ENCODE results near the gene FGF22. TPM values are rescaled to one million over a fixed set of nuclear protein-coding genes. Genes with fewer than 3 reads are reported as not detected.

The FGF22 gene
- total and polyA plus RNA-seq, 2 donors, result 0.25 TPM; not detected in 1

- Histone ChIP-seq H3K4me1 (ENCODE audit: control insufficient read depth in 2 of 2, insufficient read depth in 2 of 2, low read length in 2 of 2) (peaks cover 5 to 20% of the 10 kb centered on the region in 2 donors), H3K36me3 (ENCODE audit: control insufficient read depth in 2 of 2, insufficient read depth in 2 of 2, low read length in 1 of 2) (no peaks in the 10 kb centered on the region), H3K4me3 (ENCODE audit: low read length in 2 of 2) (peak overlapping the region; percentile 29 to 71), H3K27ac (ENCODE audit: low read depth in 1 of 2, low read length in 1 of 2) (peak overlapping the region in 1 of 2 donors; percentile 74), H3K9me3 (ENCODE audit: control insufficient read depth in 2 of 2, insufficient read depth in 1 of 2, low read length in 1 of 2) (peaks cover 0 to 3% of the 10 kb centered on the region in 2 donors), H3K27me3 (ENCODE audit: control insufficient read depth in 2 of 2, insufficient read depth in 1 of 2, low read length in 1 of 2) (peaks cover 33 to 50% of the 10 kb centered on the region in 2 donors)
- peak in 2 of 9 donors; percentile 18 to 39 for DNase-seq (ENCODE audit: low read depth in 6 of 9, low spot score in 9 of 9)
- WGBS, result 6% methylated on average over 69 of the region's 69 CpGs
Measured at GRCh38 chr19:679418-680286, 40.0 kb downstream of the FGF22 start.

GRCh38 chr19:680287-681028, 40.8 kb downstream of the FGF22 start:
- Histone ChIP-seq H3K4me1 (ENCODE audit: control insufficient read depth in 2 of 2, insufficient read depth in 2 of 2, low read length in 2 of 2) (peaks cover 5 to 20% of the 10 kb centered on the region in 2 donors), H3K9me3 (ENCODE audit: control insufficient read depth in 2 of 2, insufficient read depth in 1 of 2, low read length in 1 of 2) (peaks cover 0 to 3% of the 10 kb centered on the region in 2 donors)
- WGBS, result under 1% methylated on average over 70 of the region's 70 CpGs

GRCh38 chr19:681029-682019, 41.6 kb downstream of the FGF22 start:
- DNase-seq (ENCODE audit: low read depth in 6 of 9, low spot score in 9 of 9), result peak in 2 of 9 donors; percentile 29 to 81
- Histone ChIP-seq H3K9me3 (ENCODE audit: control insufficient read depth in 2 of 2, insufficient read depth in 1 of 2, low read length in 1 of 2) (peaks cover 0 to 3% of the 10 kb centered on the region in 2 donors), H3K4me1 (ENCODE audit: control insufficient read depth in 2 of 2, insufficient read depth in 2 of 2, low read length in 2 of 2) (peaks cover 5 to 20% of the 10 kb centered on the region in 2 donors), H3K27me3 (ENCODE audit: control insufficient read depth in 2 of 2, insufficient read depth in 1 of 2, low read length in 1 of 2) (peaks cover 17 to 34% of the 10 kb centered on the region in 2 donors), H3K27ac (ENCODE audit: low read depth in 1 of 2, low read length in 1 of 2) (peak overlapping the region in 1 of 2 donors; percentile 86), H3K36me3 (ENCODE audit: control insufficient read depth in 2 of 2, insufficient read depth in 2 of 2, low read length in 1 of 2) (no peaks in the 10 kb centered on the region), H3K4me3 (ENCODE audit: low read length in 2 of 2) (peak overlapping the region in 1 of 2 donors; percentile 71)
- WGBS, result 27% methylated on average over 54 of the region's 54 CpGs

More at GRCh38 chr19:680287-681028, 40.8 kb downstream of the FGF22 start:
- Histone ChIP-seq H3K36me3 (ENCODE audit: control insufficient read depth in 2 of 2, insufficient read depth in 2 of 2, low read length in 1 of 2) (no peaks in the 10 kb centered on the region), H3K27ac (ENCODE audit: low read depth in 1 of 2, low read length in 1 of 2) (peak overlapping the region; percentile 74 to 86), H3K4me3 (ENCODE audit: low read length in 2 of 2) (peak overlapping the region; percentile 47 to 71), H3K27me3 (ENCODE audit: control insufficient read depth in 2 of 2, insufficient read depth in 1 of 2, low read length in 1 of 2) (peaks cover 26 to 42% of the 10 kb centered on the region in 2 donors)
- peak; percentile 80 to 97 (median 92) for DNase-seq (ENCODE audit: low read depth in 6 of 9, low spot score in 9 of 9)

GRCh38 chr19:682678-683320, 43.1 kb downstream of the FGF22 start:
- Histone ChIP-seq H3K4me1 (ENCODE audit: control insufficient read depth in 2 of 2, insufficient read depth in 2 of 2, low read length in 2 of 2) (peaks cover 5 to 20% of the 10 kb centered on the region in 2 donors), H3K36me3 (ENCODE audit: control insufficient read depth in 2 of 2, insufficient read depth in 2 of 2, low read length in 1 of 2) (no peaks in the 10 kb centered on the region), H3K4me3 (ENCODE audit: low read length in 2 of 2) (no peak overlapping the region), H3K27me3 (ENCODE audit: control insufficient read depth in 2 of 2, insufficient read depth in 1 of 2, low read length in 1 of 2) (peaks cover 5 to 20% of the 10 kb centered on the region in 2 donors), H3K27ac (ENCODE audit: low read depth in 1 of 2, low read length in 1 of 2) (no peak overlapping the region), H3K9me3 (ENCODE audit: control insufficient read depth in 2 of 2, insufficient read depth in 1 of 2, low read length in 1 of 2) (peaks cover 0 to 3% of the 10 kb centered on the region in 2 donors)
- 95% methylated on average over 25 of the region's 25 CpGs for WGBS
- DNase-seq (ENCODE audit: low read depth in 6 of 9, low spot score in 9 of 9), result no peak

- DNase-seq (ENCODE audit: low read depth in 6 of 9, low spot score in 9 of 9), result no peak
- 92% methylated on average over 31 of the region's 31 CpGs for whole genome bisulfite sequencing
Measured at GRCh38 chr19:685454-685931, 45.8 kb downstream of the FGF22 start.

GRCh38 chr19:686589-687297, 47.1 kb downstream of the FGF22 start:
- no peak overlapping the region for H3K27ac ChIP-seq (ENCODE audit: low read depth in 1 of 2, low read length in 1 of 2)
- no peaks in the 10 kb centered on the region for H3K27me3 ChIP-seq (ENCODE audit: control insufficient read depth in 2 of 2, insufficient read depth in 1 of 2, low read length in 1 of 2)
- DNase-seq (ENCODE audit: low read depth in 6 of 9, low spot score in 9 of 9), result no peak
- peaks cover 0 to 8% of the 10 kb centered on the region in 2 donors for H3K9me3 ChIP-seq (ENCODE audit: control insufficient read depth in 2 of 2, insufficient read depth in 1 of 2, low read length in 1 of 2)
- H3K36me3 ChIP-seq (ENCODE audit: control insufficient read depth in 2 of 2, insufficient read depth in 2 of 2, low read length in 1 of 2), result no peaks in the 10 kb centered on the region
- H3K4me1 ChIP-seq (ENCODE audit: control insufficient read depth in 2 of 2, insufficient read depth in 2 of 2, low read length in 2 of 2), result peaks cover 0 to under 1% of the 10 kb centered on the region in 2 donors
- no peak overlapping the region for H3K4me3 ChIP-seq (ENCODE audit: low read length in 2 of 2)
- 83% methylated on average over 17 of the region's 17 CpGs for WGBS

More at GRCh38 chr19:685454-685931, 45.8 kb downstream of the FGF22 start:
- H3K4me1 ChIP-seq (ENCODE audit: control insufficient read depth in 2 of 2, insufficient read depth in 2 of 2, low read length in 2 of 2), result peaks cover 3 to 10% of the 10 kb centered on the region in 2 donors
- no peak overlapping the region for H3K4me3 ChIP-seq (ENCODE audit: low read length in 2 of 2)
- no peaks in the 10 kb centered on the region for H3K36me3 ChIP-seq (ENCODE audit: control insufficient read depth in 2 of 2, insufficient read depth in 2 of 2, low read length in 1 of 2)
- H3K9me3 ChIP-seq (ENCODE audit: control insufficient read depth in 2 of 2, insufficient read depth in 1 of 2, low read length in 1 of 2), result peaks cover 0 to 11% of the 10 kb centered on the region in 2 donors
- H3K27me3 ChIP-seq (ENCODE audit: control insufficient read depth in 2 of 2, insufficient read depth in 1 of 2, low read length in 1 of 2), result no peaks in the 10 kb centered on the region
- H3K27ac ChIP-seq (ENCODE audit: low read depth in 1 of 2, low read length in 1 of 2), result no peak overlapping the region

GRCh38 chr19:687569-688166, 48.0 kb downstream of the FGF22 start:
- 96% methylated on average over 11 of the region's 11 CpGs for WGBS
- Histone ChIP-seq H3K9me3 (ENCODE audit: control insufficient read depth in 2 of 2, insufficient read depth in 1 of 2, low read length in 1 of 2) (peaks cover 0 to 8% of the 10 kb centered on the region in 2 donors), H3K36me3 (ENCODE audit: control insufficient read depth in 2 of 2, insufficient read depth in 2 of 2, low read length in 1 of 2) (no peaks in the 10 kb centered on the region), H3K27me3 (ENCODE audit: control insufficient read depth in 2 of 2, insufficient read depth in 1 of 2, low read length in 1 of 2) (no peaks in the 10 kb centered on the region), H3K27ac (ENCODE audit: low read depth in 1 of 2, low read length in 1 of 2) (no peak overlapping the region), H3K4me3 (ENCODE audit: low read length in 2 of 2) (no peak overlapping the region), H3K4me1 (ENCODE audit: control insufficient read depth in 2 of 2, insufficient read depth in 2 of 2, low read length in 2 of 2) (no peaks in the 10 kb centered on the region)
- no peak for DNase-seq (ENCODE audit: low read depth in 6 of 9, low spot score in 9 of 9)

All from thymus (tissue), 11 donors.